Measurements from ENCODE around the gene LTB4R2.

- TF ChIP-seq CTCF (IDR thresholded peaks at IDR 0.05): no peak
- no peak for TF ChIP-seq EP300 (IDR thresholded peaks at IDR 0.05; ENCODE audit: low read depth)
These were observed 39.3 kb upstream of the LTB4R2 start for GRCh38 chr14:24270537-24271133.
